Activated CD8-positive, alpha-beta memory T cell treated with anti-CD3 and anti-CD28 coated beads, Interleukin-2, amount 50 U/mL, for 24 hours (primary cell): ENCODE measurements around the gene CLCNKA.
"Not testable (repeated sequence)": the region's sequence is repeated elsewhere in the genome, so short reads cannot be mapped to it uniquely, and the experiment has no call there.

Source experiments
- DNase-seq: peaks from one replicate; pipeline ENCODE4 v3.0.0-alpha.2; 2020; ENCODE audit errors: extremely low read depth

Gene CLCNKA

GRCh38 chr1:16021681-16022080 is at the start of gene CLCNKA:
Gene CLCNKA (plus strand): TSS chr1:16022036. CDS start chr1:16022620, 584 bp downstream.
- DNase-seq, result no peak

DNA sequence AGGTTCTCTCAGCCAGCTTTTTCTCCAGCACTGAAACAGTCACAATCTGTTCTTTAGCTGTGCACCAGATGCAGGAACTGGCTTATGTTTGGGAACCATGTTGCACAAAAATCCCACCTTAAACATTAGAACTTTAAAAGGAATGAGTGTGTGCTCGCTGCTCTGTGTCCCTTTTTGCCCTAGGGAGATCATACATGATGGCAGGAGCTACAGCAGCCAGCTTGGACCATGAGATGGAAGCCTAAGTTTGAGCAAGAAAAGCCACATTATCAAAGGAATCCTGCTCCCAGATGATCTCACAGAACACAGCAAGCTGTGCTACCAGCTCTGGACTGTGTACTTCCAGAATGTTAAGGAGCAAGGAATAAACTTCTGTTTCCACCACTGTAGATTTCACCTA is 49.4 kb upstream of the CLCNKA start:
- no peak for DNase-seq

DNA sequence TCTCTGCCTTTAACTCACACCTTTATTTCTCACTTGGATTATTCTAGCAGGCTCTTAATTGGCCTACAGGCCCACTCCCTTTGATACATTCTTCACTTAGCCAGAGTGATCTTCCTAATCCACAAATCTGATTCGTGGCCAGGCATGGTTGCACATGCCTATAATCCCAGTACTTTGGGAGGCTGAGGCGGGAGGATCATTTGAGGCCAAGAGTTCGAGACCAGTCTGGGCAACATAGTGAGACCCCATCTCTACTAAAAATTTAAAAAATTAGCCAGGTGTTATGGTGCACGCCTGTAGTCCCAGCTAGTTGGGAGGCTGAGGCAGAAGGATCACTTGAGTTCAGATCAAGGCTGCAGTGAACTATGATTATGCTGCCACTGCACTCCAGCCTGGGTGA is 48.1 kb upstream of the CLCNKA start:
- DNase-seq, result no peak

GRCh38 chr1:15974855-15975254 is 47.0 kb upstream of the CLCNKA start:
- no peak for DNase-seq

DNA sequence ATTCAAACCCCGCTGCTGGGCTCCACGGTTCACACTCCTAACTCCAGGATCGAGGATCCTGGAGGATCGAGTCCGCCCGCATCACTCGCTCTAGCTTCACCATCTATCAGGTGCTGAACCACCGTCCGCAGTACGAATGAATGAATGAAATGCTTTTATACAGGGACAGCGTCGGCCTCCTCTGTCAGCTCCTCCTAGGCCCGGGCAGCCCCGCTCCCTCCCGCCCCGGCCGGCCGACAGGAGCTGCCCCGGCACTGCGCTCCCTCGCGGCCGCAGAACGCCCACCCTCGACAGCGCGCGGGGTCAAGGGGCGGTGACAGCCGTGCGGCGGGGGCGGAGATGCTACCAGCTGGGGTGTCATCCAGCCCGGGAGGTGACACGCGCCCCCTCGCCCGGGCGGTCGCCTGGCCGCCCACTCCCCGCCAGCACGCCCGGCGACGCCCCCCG is 46.5 kb upstream of the CLCNKA start:
- DNase-seq, result peak; percentile 59

GRCh38 chr1:15975805-15976680 is 45.8 kb upstream of the CLCNKA start, which contains the start of gene ZBTB17:
Gene ZBTB17 (minus strand): TSS chr1:15976101. CDS start chr1:15948495, 27,606 bp downstream.
- DNase-seq, result peak; percentile 86

GRCh38 chr1:15977947-15978346 is 43.9 kb upstream of the CLCNKA start:
- not testable (repeated sequence) for DNase-seq

- no peak for DNase-seq
These were observed 40.2 kb upstream of the CLCNKA start for GRCh38 chr1:15981679-15982078.

- DNase-seq, result no peak
These were observed 38.6 kb upstream of the CLCNKA start for GRCh38 chr1:15983275-15983674.

- no peak for DNase-seq
These were observed 36.1 kb upstream of the CLCNKA start for GRCh38 chr1:15985611-15986297.

DNA sequence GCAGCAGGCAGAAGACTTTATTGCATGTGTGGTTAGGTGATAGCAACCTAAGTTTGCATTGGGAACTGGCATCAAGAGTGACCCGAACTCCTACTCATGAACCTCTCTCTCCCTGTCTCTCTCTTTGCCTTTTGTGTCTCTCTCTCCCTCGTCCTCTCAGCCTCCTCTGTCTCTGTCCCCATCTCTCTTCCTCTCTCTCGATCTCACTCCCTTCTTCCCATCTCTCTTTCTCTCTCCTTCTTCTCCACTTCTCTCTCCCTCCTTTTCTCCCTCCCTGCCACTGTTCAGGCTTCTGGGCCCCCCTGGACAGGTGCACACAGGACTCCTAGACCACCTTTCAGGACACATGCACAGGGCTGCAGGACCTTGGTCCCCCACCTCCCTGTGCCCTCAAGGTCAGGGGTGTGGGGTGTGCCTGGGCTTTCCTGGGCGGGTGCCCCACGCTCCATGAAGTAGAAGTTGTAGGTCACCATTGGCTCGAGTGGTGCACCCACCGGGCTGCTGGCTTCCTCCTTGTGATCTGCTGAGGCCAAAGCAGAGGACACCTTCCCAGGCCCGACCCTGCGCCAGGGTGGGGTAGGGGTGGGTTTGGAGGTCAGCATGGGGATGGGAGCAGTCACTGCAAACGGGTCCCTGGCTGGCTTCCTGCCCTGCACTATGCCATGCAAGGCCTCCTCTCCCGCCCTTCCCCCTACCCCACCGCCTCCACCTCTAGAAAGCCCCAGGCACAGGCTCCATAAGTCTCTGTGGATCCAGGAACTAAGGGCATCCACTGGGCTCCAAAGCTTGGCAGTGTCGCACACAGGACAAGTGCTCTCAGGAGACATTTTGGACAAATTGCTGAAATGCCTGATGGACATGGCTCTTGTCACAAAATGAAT is 32.7 kb upstream of the CLCNKA start:
- DNase-seq, result no peak

DNA sequence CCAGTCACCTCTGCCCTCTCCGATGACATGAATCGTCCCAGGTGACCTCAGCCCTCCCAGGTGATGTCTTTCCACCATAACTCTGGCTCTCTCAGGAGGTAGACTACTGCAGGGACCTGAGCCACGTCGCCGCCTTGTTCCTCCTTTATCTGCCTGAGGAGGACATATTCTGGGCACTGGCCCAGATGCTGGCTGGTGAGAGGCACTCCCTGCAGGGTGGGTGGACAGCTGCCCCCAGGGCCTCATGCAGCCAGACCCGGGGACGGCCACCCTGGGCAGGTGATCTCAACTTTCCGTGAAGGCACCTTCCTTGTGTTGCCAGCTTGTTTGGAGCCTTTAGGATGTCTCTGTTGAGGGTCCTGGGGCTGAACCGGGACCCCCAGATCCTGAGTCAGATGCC is 32.1 kb upstream of the CLCNKA start:
- DNase-seq, result no peak

GRCh38 chr1:15991427-15992186 is 30.2 kb upstream of the CLCNKA start:
- no peak for DNase-seq

DNA sequence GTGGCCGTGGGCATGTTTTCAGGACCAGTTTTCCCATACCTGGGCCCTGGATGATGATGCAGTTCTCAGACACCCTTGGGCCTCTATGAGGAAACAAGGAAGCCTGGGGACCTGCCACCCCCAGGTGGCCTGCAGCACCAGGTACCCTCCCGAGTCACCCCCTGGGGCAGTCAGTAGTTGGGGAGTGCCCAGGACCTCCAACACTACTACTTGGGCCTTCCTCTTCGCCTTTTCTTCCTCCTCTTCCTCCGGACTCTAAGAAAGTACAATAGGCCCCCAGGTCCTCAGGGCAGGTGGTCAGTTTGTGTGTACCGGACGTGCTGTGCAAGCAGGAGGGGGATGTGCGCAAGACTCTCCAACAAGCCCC is 29.7 kb upstream of the CLCNKA start:
- DNase-seq, result no peak

DNA sequence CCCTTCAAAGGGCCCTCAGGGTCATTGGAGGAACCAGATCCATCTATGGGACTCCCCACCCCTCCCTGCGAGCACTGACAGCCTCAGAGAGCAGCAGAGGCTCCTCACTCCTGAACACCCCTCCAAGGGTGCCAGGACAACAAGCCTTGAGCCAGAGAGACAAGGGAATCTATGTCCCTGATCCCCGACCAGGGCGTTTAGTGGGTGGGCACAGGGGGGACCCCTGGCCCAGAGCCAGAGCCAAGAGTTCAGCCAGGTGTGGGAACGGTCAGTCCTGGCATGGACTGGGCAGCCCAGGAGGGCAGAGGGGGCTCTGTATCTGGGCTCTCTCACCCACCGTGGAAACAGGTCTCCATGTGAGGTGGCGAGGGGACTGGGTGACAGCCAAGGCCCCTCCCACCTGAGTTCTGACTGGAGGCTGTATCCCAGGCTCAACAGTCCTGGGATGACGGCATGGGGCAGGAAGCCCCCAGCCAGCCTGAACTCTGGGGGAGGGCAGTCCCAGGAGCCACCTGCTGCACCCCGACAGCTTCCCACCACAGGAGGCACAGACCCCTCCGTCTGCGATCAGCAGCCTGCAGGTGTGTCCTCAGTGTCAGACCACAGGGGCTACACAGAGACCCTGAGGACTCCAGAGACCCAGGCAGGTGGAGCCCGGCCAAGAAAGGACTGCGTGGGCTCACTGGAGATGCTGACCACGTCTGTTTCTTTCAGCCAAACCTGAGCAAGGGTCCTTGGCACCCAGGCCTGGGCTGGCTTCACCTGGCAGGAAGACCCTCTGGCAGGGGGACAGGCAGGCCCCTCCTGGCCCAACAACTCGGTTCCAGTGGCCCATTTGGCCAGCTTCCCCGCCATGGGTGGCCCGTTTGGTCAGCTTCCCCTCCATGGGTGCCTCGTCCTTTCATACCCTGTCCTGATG is 29.0 kb upstream of the CLCNKA start:
- DNase-seq, result no peak

GRCh38 chr1:15993666-15994065 is 28.2 kb upstream of the CLCNKA start:
- no peak for DNase-seq

GRCh38 chr1:15994081-15994480 is 27.8 kb upstream of the CLCNKA start:
- no peak for DNase-seq

DNA sequence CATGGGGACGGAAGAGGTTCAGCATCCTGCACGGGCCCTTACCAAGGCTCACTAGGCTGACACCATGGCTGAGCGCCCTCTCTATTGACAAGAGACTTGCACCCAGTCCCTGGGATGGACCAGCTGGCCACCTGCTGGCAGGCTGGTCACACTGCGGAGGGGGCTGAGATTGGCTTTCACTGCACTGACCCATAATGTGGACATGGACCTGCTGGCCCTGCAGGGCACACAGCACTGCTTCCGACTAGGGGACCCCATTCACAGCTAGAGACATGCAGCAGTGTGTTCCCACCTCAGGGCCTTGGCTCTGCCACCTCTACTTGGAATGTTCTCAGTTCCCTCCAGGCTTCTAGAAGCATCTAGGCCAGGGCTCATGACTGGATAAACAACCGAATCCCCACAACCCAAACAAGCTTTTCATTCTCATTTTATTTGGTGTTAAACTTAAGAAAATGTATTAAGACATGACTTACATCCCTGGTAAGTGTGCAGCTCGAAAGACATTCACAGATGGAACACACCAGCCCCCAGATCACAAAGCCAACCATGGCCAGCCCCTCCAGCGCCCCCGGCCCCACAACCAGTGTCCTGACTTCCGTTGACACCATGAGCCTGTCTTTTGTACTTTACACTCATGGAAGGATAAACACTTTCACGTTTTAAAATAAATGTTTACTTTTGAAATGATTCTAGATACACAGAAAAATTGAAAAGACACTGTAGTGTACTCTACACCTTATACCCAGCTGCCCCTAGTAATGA is 27.1 kb upstream of the CLCNKA start:
- DNase-seq, result no peak

DNA sequence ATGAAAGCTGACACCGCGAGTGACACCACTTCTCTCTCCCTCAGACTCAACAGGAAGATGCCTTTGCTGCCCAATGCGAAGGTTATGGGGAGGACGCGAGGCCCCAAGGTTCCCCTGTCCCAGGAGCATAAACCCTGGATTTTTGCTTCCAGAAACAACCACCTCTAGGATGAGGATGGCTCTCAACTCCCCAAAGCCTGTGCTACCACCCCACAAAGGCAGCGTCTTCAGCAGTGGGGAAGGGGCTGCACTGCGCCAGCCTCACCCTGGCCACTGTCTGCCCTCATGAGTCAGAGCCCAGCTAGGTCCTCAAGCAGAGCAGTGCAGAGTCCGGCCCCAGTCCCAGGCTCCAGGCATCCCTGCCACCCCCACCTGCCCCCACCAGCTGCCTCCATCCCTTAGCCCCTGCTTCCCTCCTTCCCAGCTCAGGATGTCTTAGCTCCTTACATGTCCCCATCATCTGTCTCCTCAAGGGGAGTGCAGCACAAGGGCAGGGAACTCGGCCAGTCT is 24.7 kb upstream of the CLCNKA start:
- DNase-seq, result no peak
